OCI-LY7 (cell line): ENCODE results near the gene ARHGAP6. TPM values are rescaled to one million over a fixed set of nuclear protein-coding genes. Genes with fewer than 3 reads are reported as not detected.

Source experiments
- BruUV-seq: library from RNA; stranded (reverse); fragments of 400-500 nt; replicated peaks from 2 replicates; lab custom pipeline; 2021; lab: Mats Ljungman, UMichigan
- CTCF ChIA-PET: fragments of 300-600 bp; sonication (Branson Sonifier 250); formaldehyde crosslinking; loops from one replicate; lab custom pipeline; 2022; ENCODE audit warnings: antibody characterized with exemption; ENCODE audit not compliant: unreplicated experiment; lab: Charles Lee
- POLR2A ChIA-PET: fragments of 300-600 bp; sonication (Branson Sonifier 250); formaldehyde crosslinking; loops from one replicate; lab custom pipeline; 2022; ENCODE audit warnings: antibody characterized with exemption; lab: Charles Lee
- DNase-seq: peaks from one replicate; pipeline ENCODE4 v3.0.0-alpha.2; 2015; ENCODE audit warnings: low spot score
- H2AFZ ChIP-seq: fragments of 200-600 bp; sonication (generic), shearing (Covaris generic); 2 replicates; pipeline ENCODE4 v1.6.1; 2014; ENCODE audit warnings: mild to moderate bottlenecking, antibody characterized with exemption, low read length, moderate library complexity
- H3K27ac ChIP-seq: fragments of 200-600 bp; sonication (generic); 2 replicates; pipeline ENCODE4 v1.5.1; 2014; ENCODE audit warnings: mixed run types, low read depth, mild to moderate bottlenecking, moderate library complexity, low read length, inconsistent platforms; ENCODE audit not compliant: poor library complexity, severe bottlenecking
- H3K36me3 ChIP-seq: fragments of 200-600 bp; sonication (generic); 2 replicates; pipeline ENCODE4 v1.6.1; 2014; ENCODE audit warnings: mild to moderate bottlenecking, antibody characterized with exemption, low read length, moderate library complexity, mixed read lengths; ENCODE audit not compliant: insufficient read depth
- H3K4me1 ChIP-seq: fragments of 200-600 bp; sonication (generic); 2 replicates; pipeline ENCODE4 v1.5.1; 2014; ENCODE audit warnings: mild to moderate bottlenecking, low read length; ENCODE audit not compliant: insufficient read depth, poor library complexity, severe bottlenecking
- H3K4me2 ChIP-seq: fragments of 200-600 bp; sonication (generic); 2 replicates; pipeline ENCODE4 v1.6.1; 2014; ENCODE audit warnings: mild to moderate bottlenecking, low read length
- H3K4me3 ChIP-seq: fragments of 200-600 bp; sonication (generic); 2 replicates; pipeline ENCODE4 v1.5.1; 2014; ENCODE audit warnings: mild to moderate bottlenecking, low read depth, low read length; ENCODE audit not compliant: poor library complexity, severe bottlenecking
- H3K79me2 ChIP-seq: fragments of 200-600 bp; sonication (generic); 2 replicates; pipeline ENCODE4 v1.6.1; 2016; ENCODE audit warnings: low read depth, mild to moderate bottlenecking, low read length, moderate library complexity, mixed read lengths; ENCODE audit not compliant: insufficient read depth
- H3K9me2 ChIP-seq: fragments of 200-600 bp; sonication (generic); 2 replicates; pipeline ENCODE4 v1.6.1; 2016; ENCODE audit warnings: mild to moderate bottlenecking, low read length, mixed read lengths; ENCODE audit not compliant: insufficient read depth
- H3K9me3 ChIP-seq: fragments of 200-600 bp; sonication (generic); 2 replicates; pipeline ENCODE4 v1.6.1; 2014; ENCODE audit warnings: mild to moderate bottlenecking, mixed run types, low read length, mixed read lengths
- H4K20me1 ChIP-seq: fragments of 200-600 bp; sonication (generic); 2 replicates; pipeline ENCODE4 v1.6.1; 2014; ENCODE audit warnings: mild to moderate bottlenecking, antibody characterized with exemption, low read length, moderate library complexity, mixed read lengths; ENCODE audit not compliant: insufficient read depth
- EZH2phosphoT487 ChIP-seq: fragments of 200-600 bp; sonication (generic); IDR thresholded peaks from 2 replicates; pipeline ENCODE4 v1.6.1; 2018; ENCODE audit warnings: low read depth, borderline replicate concordance, mild to moderate bottlenecking, mixed run types, antibody characterized with exemption, low read length, moderate library complexity, mixed read lengths
- intact Hi-C: fragments of 100-400 bp; cut with micrococcal nuclease; formaldehyde crosslinking; loops from one replicate; pipeline ENCODE4 v1.10.0; 2022; ENCODE audit not compliant: unreplicated experiment
- total RNA-seq, 2 experiments: library from RNA; depleted of rRNA in 1 of 2; stranded (reverse); fragments of >200 nt in 1 of 2; shearing (Covaris generic) in 1 of 2; gene quantifications; 2 replicates each; pipeline ENCODE4 v1.2.3, GENCODE V29; 2014 to 2022
- TF ChIP-seq, protein P1 (sequence below): fragments of 200-600 bp; sonication (generic); conservative IDR thresholded peaks from 2 replicates; pipeline ENCODE4 v1.5.1; 2014; ENCODE audit warnings: mild to moderate bottlenecking, antibody characterized with exemption, low read length, moderate library complexity, mixed read lengths

ARHGAP6 gene
- total RNA-seq, 2 experiments from 2014 or later: not detected

DNA sequence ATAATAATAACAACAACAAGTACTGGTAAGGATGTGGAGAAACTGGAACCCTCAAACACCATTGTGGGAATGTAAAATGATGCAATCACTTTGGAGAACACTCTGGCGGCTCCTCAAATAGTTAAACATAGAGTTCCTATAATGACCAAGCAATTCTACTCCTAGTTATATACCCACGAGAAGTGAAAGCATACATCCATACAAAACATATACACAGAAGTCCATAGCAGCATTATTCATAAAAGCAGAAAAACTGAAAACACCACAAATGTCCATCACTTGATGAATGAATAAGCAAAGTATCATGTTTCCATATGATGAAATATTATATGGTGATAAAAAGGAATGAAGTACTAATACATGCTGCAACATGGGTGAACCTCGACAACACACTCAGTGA lies 255.8 kb downstream of the ARHGAP6 start:
- Histone ChIP-seq H3K4me2 (no peak overlapping the region), H3K9me2 (no peaks in the 10 kb centered on the region), H3K27ac (no peak overlapping the region), H3K79me2 (no peaks in the 10 kb centered on the region), H3K4me1 (no peaks in the 10 kb centered on the region), H3K36me3 (no peaks in the 10 kb centered on the region), H3K9me3 (no peaks in the 10 kb centered on the region), H3K4me3 (no peak overlapping the region), H2AFZ (peak overlapping the region; percentile 19; the same call in 1 of the 2 replicates), H4K20me1 (no peaks in the 10 kb centered on the region)
- TF ChIP-seq, protein P1, sequence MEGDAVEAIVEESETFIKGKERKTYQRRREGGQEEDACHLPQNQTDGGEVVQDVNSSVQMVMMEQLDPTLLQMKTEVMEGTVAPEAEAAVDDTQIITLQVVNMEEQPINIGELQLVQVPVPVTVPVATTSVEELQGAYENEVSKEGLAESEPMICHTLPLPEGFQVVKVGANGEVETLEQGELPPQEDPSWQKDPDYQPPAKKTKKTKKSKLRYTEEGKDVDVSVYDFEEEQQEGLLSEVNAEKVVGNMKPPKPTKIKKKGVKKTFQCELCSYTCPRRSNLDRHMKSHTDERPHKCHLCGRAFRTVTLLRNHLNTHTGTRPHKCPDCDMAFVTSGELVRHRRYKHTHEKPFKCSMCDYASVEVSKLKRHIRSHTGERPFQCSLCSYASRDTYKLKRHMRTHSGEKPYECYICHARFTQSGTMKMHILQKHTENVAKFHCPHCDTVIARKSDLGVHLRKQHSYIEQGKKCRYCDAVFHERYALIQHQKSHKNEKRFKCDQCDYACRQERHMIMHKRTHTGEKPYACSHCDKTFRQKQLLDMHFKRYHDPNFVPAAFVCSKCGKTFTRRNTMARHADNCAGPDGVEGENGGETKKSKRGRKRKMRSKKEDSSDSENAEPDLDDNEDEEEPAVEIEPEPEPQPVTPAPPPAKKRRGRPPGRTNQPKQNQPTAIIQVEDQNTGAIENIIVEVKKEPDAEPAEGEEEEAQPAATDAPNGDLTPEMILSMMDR: no peak
- no peak for TF ChIP-seq EZH2phosphoT487
- intact Hi-C loops: no loop called here
- DNase-seq: no peak
- BruUV-seq: no TSS peak
- ChIA-PET POLR2A (no interaction called here), CTCF (no interaction called here)

DNA sequence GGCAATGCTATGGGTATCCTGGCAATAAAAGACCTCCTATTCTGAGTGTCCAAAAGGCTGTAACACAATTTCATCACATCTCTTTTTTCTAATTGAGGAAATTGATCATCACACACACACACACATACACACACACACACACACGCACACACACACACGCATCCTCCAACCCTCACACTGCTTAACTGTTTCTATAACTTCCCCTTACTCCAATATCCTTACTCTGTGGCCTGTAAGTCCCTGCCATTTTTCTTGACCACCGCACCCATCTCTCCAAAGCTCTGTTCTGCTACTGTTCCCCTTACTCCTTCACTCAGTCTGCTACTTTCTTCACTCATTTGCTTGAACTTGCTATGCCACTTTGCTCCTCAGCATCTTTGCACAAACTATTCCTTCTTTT lies 256.9 kb downstream of the ARHGAP6 start:
- Histone ChIP-seq H3K4me3 (no peak overlapping the region), H3K27ac (no peak overlapping the region), H3K4me1 (no peaks in the 10 kb centered on the region), H3K9me2 (no peaks in the 10 kb centered on the region), H3K79me2 (no peaks in the 10 kb centered on the region), H4K20me1 (no peaks in the 10 kb centered on the region), H3K4me2 (no peak overlapping the region), H2AFZ (no peak overlapping the region), H3K9me3 (no peaks in the 10 kb centered on the region), H3K36me3 (no peaks in the 10 kb centered on the region)
- no peak for DNase-seq
- BruUV-seq: no TSS peak
- CTCF ChIA-PET: no interaction called here
- POLR2A ChIA-PET: no interaction called here
- intact Hi-C loops: no loop called here
- TF ChIP-seq EZH2phosphoT487: no peak
- TF ChIP-seq, protein P1: no peak

DNA sequence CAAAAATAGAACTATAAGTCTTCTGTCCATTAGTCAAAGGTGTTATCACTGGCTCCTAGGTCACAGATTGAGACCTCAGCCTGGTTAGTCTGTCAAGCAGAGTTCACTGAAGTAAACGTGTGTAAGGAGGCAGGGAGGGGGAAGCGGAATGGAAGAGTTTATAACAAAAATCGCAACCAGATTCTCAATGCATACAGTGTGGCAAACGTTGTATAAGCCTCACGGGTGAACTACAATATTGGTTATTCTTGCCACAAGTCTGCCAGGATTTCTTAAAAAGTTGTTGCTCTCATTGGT lies 257.7 kb downstream of the ARHGAP6 start:
- ChIA-PET POLR2A (no interaction called here), CTCF (no interaction called here)
- Histone ChIP-seq H4K20me1 (no peaks in the 10 kb centered on the region), H3K4me2 (no peak overlapping the region), H3K27ac (no peak overlapping the region), H2AFZ (no peak overlapping the region), H3K4me3 (no peak overlapping the region), H3K36me3 (no peaks in the 10 kb centered on the region), H3K4me1 (no peaks in the 10 kb centered on the region), H3K9me2 (no peaks in the 10 kb centered on the region), H3K9me3 (no peaks in the 10 kb centered on the region), H3K79me2 (no peaks in the 10 kb centered on the region)
- BruUV-seq: no TSS peak
- intact Hi-C loops: no loop called here
- no peak for TF ChIP-seq EZH2phosphoT487
- TF ChIP-seq, protein P1: no peak
- no peak for DNase-seq
